ENCODE measurements around the gene ZNF148. TPM values are rescaled to one million over a fixed set of nuclear protein-coding genes. Genes with fewer than 3 reads are reported as not detected.
A peak's percentile ranks its signal among the peaks of the same experiment; 100 is the strongest.

Gene ZNF148
- total RNA-seq, 1 donor from 2014 or later, result 44.5 TPM

DNA sequence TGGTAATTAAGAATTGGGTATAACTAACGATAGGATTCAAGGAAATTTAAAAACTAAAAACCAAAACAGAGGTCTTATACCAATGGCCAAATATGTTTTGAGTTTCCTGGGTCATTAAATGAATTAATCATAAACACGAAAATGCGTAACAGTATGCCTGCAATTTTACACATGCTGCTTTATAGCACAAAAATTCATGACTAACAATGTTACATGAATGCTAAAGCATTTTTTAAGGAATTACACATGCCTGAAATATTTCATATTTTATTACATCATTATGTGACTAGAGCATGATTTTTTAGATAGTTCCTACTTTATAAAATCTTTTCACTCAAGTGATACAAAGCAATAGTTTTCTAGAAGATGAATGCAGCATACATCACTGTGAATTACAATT, 74.7 kb downstream of the ZNF148 start:
- H3K4me2 ChIP-seq (ENCODE audit: low read length), result peak overlapping the region; percentile 44
- H3K9ac ChIP-seq (ENCODE audit: low read length), result no peak overlapping the region
- no peak overlapping the region for H3K4me3 ChIP-seq (ENCODE audit: insufficient read depth, low read depth, low read length)
- H3K27me3 Mint-ChIP-seq (ENCODE audit: low read depth, unreplicated experiment), result no peaks in the 10 kb centered on the region
- no peak overlapping the region for H3K27ac Mint-ChIP-seq (ENCODE audit: unreplicated experiment)
- H3K4me1 Mint-ChIP-seq (ENCODE audit: low read depth, unreplicated experiment), result no peaks in the 10 kb centered on the region
- DNase-seq (ENCODE audit: low read depth) (peak; percentile 70), FAIRE-seq (no peak)
- no peaks in the 10 kb centered on the region for H3K9me3 Mint-ChIP-seq (ENCODE audit: unreplicated experiment)
- H3K9me3 ChIP-seq (ENCODE audit: insufficient read depth, low read depth, low read length), result no peaks in the 10 kb centered on the region
- H4K20me1 ChIP-seq (ENCODE audit: insufficient read depth, low read length), result peaks cover 26% of the 10 kb centered on the region
- H3K4me1 ChIP-seq (ENCODE audit: insufficient read depth, low read length), result peaks cover 8% of the 10 kb centered on the region
- H3K79me2 ChIP-seq (ENCODE audit: insufficient read depth, low read length), result peaks cover 87% of the 10 kb centered on the region
- H3K36me3 ChIP-seq (ENCODE audit: insufficient read depth, low read length), result no peaks in the 10 kb centered on the region
- H3K4me3 Mint-ChIP-seq (ENCODE audit: unreplicated experiment), result no peak overlapping the region
- no peak for TF ChIP-seq CTCF (IDR thresholded peaks at IDR 0.05; ENCODE audit: insufficient read depth, low read depth, low read length)
- no peak for TF ChIP-seq EZH2 (IDR thresholded peaks at IDR 0.05; ENCODE audit: insufficient read depth, low read length)
- H2AFZ ChIP-seq (ENCODE audit: low read depth, low read length), result no peak overlapping the region
- H3K27ac ChIP-seq (ENCODE audit: low read depth, low read length), result peak overlapping the region; percentile 61
- H3K36me3 Mint-ChIP-seq (ENCODE audit: low read depth, unreplicated experiment), result peaks cover 2% of the 10 kb centered on the region
- H3K27me3 ChIP-seq (ENCODE audit: insufficient read depth, low read length), result no peaks in the 10 kb centered on the region

DNA sequence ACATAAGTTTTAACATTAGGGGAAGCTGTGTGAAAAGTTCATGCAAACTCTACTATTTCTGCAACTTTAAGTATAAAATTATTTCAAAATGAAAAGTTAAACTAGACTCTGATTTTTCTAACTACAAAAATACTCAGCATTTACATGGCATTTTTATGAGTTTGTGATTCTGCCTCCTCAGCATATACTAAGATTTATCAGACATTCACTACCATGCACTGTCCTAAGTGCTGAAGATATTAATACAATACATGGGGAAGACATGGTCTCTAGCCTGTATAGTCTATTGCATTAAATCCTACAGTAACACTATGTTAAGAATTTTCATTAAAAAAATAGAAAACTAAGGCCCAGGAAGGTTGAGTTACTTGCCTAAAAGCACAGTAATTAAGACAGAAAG, 80.7 kb downstream of the ZNF148 start:
- Histone ChIP-seq H3K36me3 (ENCODE audit: insufficient read depth, low read length) (no peaks in the 10 kb centered on the region), H3K4me3 (ENCODE audit: insufficient read depth, low read depth, low read length) (no peak overlapping the region), H3K79me2 (ENCODE audit: insufficient read depth, low read length) (peaks cover 89% of the 10 kb centered on the region), H3K9ac (ENCODE audit: low read length) (no peak overlapping the region), H4K20me1 (ENCODE audit: insufficient read depth, low read length) (peaks cover 56% of the 10 kb centered on the region), H3K27me3 (ENCODE audit: insufficient read depth, low read length) (no peaks in the 10 kb centered on the region), H3K27ac (ENCODE audit: low read depth, low read length) (no peak overlapping the region), H3K9me3 (ENCODE audit: insufficient read depth, low read depth, low read length) (no peaks in the 10 kb centered on the region), H3K4me1 (ENCODE audit: insufficient read depth, low read length) (peaks cover 3% of the 10 kb centered on the region), H2AFZ (ENCODE audit: low read depth, low read length) (no peak overlapping the region), H3K4me2 (ENCODE audit: low read length) (no peak overlapping the region)
- H3K36me3 Mint-ChIP-seq (ENCODE audit: low read depth, unreplicated experiment), result no peaks in the 10 kb centered on the region
- no peaks in the 10 kb centered on the region for H3K27me3 Mint-ChIP-seq (ENCODE audit: low read depth, unreplicated experiment)
- H3K4me3 Mint-ChIP-seq (ENCODE audit: unreplicated experiment), result no peak overlapping the region
- DNase-seq (ENCODE audit: low read depth), result no peak
- H3K4me1 Mint-ChIP-seq (ENCODE audit: low read depth, unreplicated experiment), result peaks cover 14% of the 10 kb centered on the region
- no peak for FAIRE-seq
- TF ChIP-seq CTCF (IDR thresholded peaks at IDR 0.05; ENCODE audit: insufficient read depth, low read depth, low read length) (no peak), EZH2 (IDR thresholded peaks at IDR 0.05; ENCODE audit: insufficient read depth, low read length) (no peak)
- H3K9me3 Mint-ChIP-seq (ENCODE audit: unreplicated experiment), result no peaks in the 10 kb centered on the region
- no peak overlapping the region for H3K27ac Mint-ChIP-seq (ENCODE audit: unreplicated experiment)

GRCh38 chr3:125292015-125292414, 83.1 kb downstream of the ZNF148 start:
- Histone ChIP-seq H3K79me2 (ENCODE audit: insufficient read depth, low read length) (peaks cover 79% of the 10 kb centered on the region), H3K4me3 (ENCODE audit: insufficient read depth, low read depth, low read length) (no peak overlapping the region), H2AFZ (ENCODE audit: low read depth, low read length) (no peak overlapping the region), H3K9ac (ENCODE audit: low read length) (no peak overlapping the region), H3K36me3 (ENCODE audit: insufficient read depth, low read length) (no peaks in the 10 kb centered on the region), H3K27ac (ENCODE audit: low read depth, low read length) (no peak overlapping the region), H3K9me3 (ENCODE audit: insufficient read depth, low read depth, low read length) (no peaks in the 10 kb centered on the region), H4K20me1 (ENCODE audit: insufficient read depth, low read length) (peaks cover 60% of the 10 kb centered on the region), H3K27me3 (ENCODE audit: insufficient read depth, low read length) (no peaks in the 10 kb centered on the region), H3K4me2 (ENCODE audit: low read length) (no peak overlapping the region), H3K4me1 (ENCODE audit: insufficient read depth, low read length) (peaks cover 4% of the 10 kb centered on the region)
- FAIRE-seq (peak; percentile 32), DNase-seq (ENCODE audit: low read depth) (no peak)
- Mint-ChIP-seq H3K4me3 (ENCODE audit: unreplicated experiment) (no peak overlapping the region), H3K27me3 (ENCODE audit: low read depth, unreplicated experiment) (no peaks in the 10 kb centered on the region), H3K27ac (ENCODE audit: unreplicated experiment) (no peak overlapping the region), H3K9me3 (ENCODE audit: unreplicated experiment) (no peaks in the 10 kb centered on the region), H3K4me1 (ENCODE audit: low read depth, unreplicated experiment) (peaks cover 17% of the 10 kb centered on the region), H3K36me3 (ENCODE audit: low read depth, unreplicated experiment) (peaks cover 9% of the 10 kb centered on the region)
- TF ChIP-seq CTCF (IDR thresholded peaks at IDR 0.05; ENCODE audit: insufficient read depth, low read depth, low read length) (no peak), EZH2 (IDR thresholded peaks at IDR 0.05; ENCODE audit: insufficient read depth, low read length) (no peak)

Data from astrocyte (in vitro differentiated cells and primary cell).